H9 (cell line): ENCODE results near the gene CELF4. TPM values are rescaled to one million over a fixed set of nuclear protein-coding genes. Genes with fewer than 3 reads are reported as not detected.

Experiments used
- DNase-seq: peaks from one replicate; pipeline ENCODE4 v3.0.0-alpha.2; 2017
- H2AFZ ChIP-seq: one replicate; pipeline ENCODE4 v1.6.1; 2013; ENCODE audit warnings: mild to moderate bottlenecking, low read length, control low read depth, moderate library complexity
- H2AK5ac ChIP-seq: 2 replicates; pipeline ENCODE4 v1.6.1; 2013; ENCODE audit warnings: low read length, control low read depth, mixed read lengths; ENCODE audit not compliant: insufficient read length
- H2BK120ac ChIP-seq: one replicate; pipeline ENCODE4 v1.6.1; 2013; ENCODE audit warnings: low read depth, mild to moderate bottlenecking, low read length, control low read depth, inconsistent platforms; ENCODE audit not compliant: poor library complexity, severe bottlenecking
- H2BK12ac ChIP-seq: 2 replicates; pipeline ENCODE4 v1.6.1; 2013; ENCODE audit warnings: low read length, control low read depth, mixed read lengths, low read depth; ENCODE audit not compliant: insufficient read length
- H2BK15ac ChIP-seq: 2 replicates; pipeline ENCODE4 v1.6.1; 2013; ENCODE audit warnings: low read depth, low read length, control low read depth
- H2BK20ac ChIP-seq: one replicate; pipeline ENCODE4 v1.6.1; 2013; ENCODE audit warnings: low read depth, mild to moderate bottlenecking, low read length, control low read depth, inconsistent platforms; ENCODE audit not compliant: poor library complexity, severe bottlenecking
- H2BK5ac ChIP-seq: 2 replicates; pipeline ENCODE4 v1.6.1; 2013; ENCODE audit warnings: low read length, control low read depth, mixed read lengths; ENCODE audit not compliant: insufficient read length
- H3K14ac ChIP-seq: 2 replicates; pipeline ENCODE4 v1.6.1; 2013; ENCODE audit warnings: low read length, control low read depth; ENCODE audit not compliant: insufficient read depth
- H3K18ac ChIP-seq: 2 replicates; pipeline ENCODE4 v1.6.1; 2013; ENCODE audit warnings: low read depth, mild to moderate bottlenecking, mixed read lengths, low read length, control low read depth; ENCODE audit not compliant: insufficient read length
- H3K23ac ChIP-seq: 2 replicates; pipeline ENCODE4 v1.6.1; 2013; ENCODE audit warnings: low read length, control low read depth, mixed read lengths, low read depth; ENCODE audit not compliant: insufficient read length
- H3K23me2 ChIP-seq: 2 replicates; pipeline ENCODE4 v1.6.1; 2013; ENCODE audit warnings: low read depth, mild to moderate bottlenecking, mixed read lengths, low read length, control low read depth; ENCODE audit not compliant: insufficient read length, poor library complexity, severe bottlenecking
- H3K27ac ChIP-seq: 2 replicates; pipeline ENCODE4 v1.5.1; 2013; ENCODE audit warnings: low read length, control low read depth, mixed read lengths, low read depth; ENCODE audit not compliant: insufficient read length
- H3K27me3 ChIP-seq: 2 replicates; pipeline ENCODE4 v1.6.1; 2013; ENCODE audit warnings: low read length, control low read depth, inconsistent platforms; ENCODE audit not compliant: insufficient read depth
- H3K4ac ChIP-seq: 2 replicates; pipeline ENCODE4 v1.6.1; 2013; ENCODE audit warnings: low read depth, mild to moderate bottlenecking, control low read depth, inconsistent platforms, low read length, moderate library complexity
- H3K4me1 ChIP-seq: 2 replicates; pipeline ENCODE4 v1.6.1; 2013; ENCODE audit warnings: low read length, control low read depth, inconsistent platforms; ENCODE audit not compliant: insufficient read depth
- H3K4me2 ChIP-seq: 2 replicates; pipeline ENCODE4 v1.6.1; 2013; ENCODE audit warnings: low read length, control low read depth, mixed read lengths; ENCODE audit not compliant: insufficient read length, insufficient read depth
- H3K56ac ChIP-seq: 2 replicates; pipeline ENCODE4 v1.6.1; 2013; ENCODE audit warnings: low read depth, mild to moderate bottlenecking, mixed read lengths, low read length, control low read depth; ENCODE audit not compliant: insufficient read length
- H3K79me1 ChIP-seq: 2 replicates; pipeline ENCODE4 v1.6.1; 2013; ENCODE audit warnings: low read depth, mild to moderate bottlenecking, moderate library complexity, low read length, control low read depth, inconsistent platforms; ENCODE audit not compliant: insufficient read depth, poor library complexity, severe bottlenecking
- H3K79me2 ChIP-seq: 2 replicates; pipeline ENCODE4 v1.6.1; 2013; ENCODE audit warnings: low read length, control low read depth, inconsistent platforms; ENCODE audit not compliant: insufficient read depth
- H3K9ac ChIP-seq: 2 replicates; pipeline ENCODE4 v1.6.1; 2013; ENCODE audit warnings: low read length, control low read depth, mixed read lengths; ENCODE audit not compliant: insufficient read length; ENCODE audit errors: extremely low read depth
- H3K9me3 ChIP-seq: one replicate; pipeline ENCODE4 v1.6.1; 2013; ENCODE audit warnings: low read depth, low read length, inconsistent platforms; ENCODE audit not compliant: control insufficient read depth
- H3T11ph ChIP-seq: one replicate; pipeline ENCODE4 v1.6.1; 2013; ENCODE audit warnings: mild to moderate bottlenecking, low read length, control low read depth, inconsistent platforms
- H4K20me1 ChIP-seq: one replicate; pipeline ENCODE4 v1.6.1; 2013; ENCODE audit not compliant: control insufficient read depth, insufficient read length, insufficient read depth
- H4K5ac ChIP-seq: 2 replicates; pipeline ENCODE4 v1.6.1; 2013; ENCODE audit warnings: low read depth, mild to moderate bottlenecking, mixed read lengths, low read length, control low read depth; ENCODE audit not compliant: insufficient read length
- H4K8ac ChIP-seq: replicated peaks from 2 replicates; pipeline ENCODE4 v1.6.1; 2013; ENCODE audit warnings: low read length, control low read depth, mixed read lengths, low read depth; ENCODE audit not compliant: insufficient read length
- H4K91ac ChIP-seq: 2 replicates; pipeline ENCODE4 v1.6.1; 2013; ENCODE audit warnings: low read depth, mild to moderate bottlenecking, moderate library complexity, mixed read lengths, low read length, control low read depth; ENCODE audit not compliant: insufficient read length
- H3K27ac Mint-ChIP-seq, 3 experiments: 2 replicates in 2 of 3; 3 replicates in 1 of 3; pipeline ENCODE4 v1.8.0; 2020 to 2021; ENCODE audit warnings: mixed read lengths in 3 of 3, mild to moderate bottlenecking in 1 of 3, moderate library complexity in 1 of 3
- H3K27me3 Mint-ChIP-seq: 2 replicates; pipeline ENCODE4 v1.8.0; 2021; ENCODE audit warnings: low read depth, mild to moderate bottlenecking, moderate library complexity, mixed read lengths
- H3K36me3 Mint-ChIP-seq, 3 experiments: 2 replicates in 2 of 3; 3 replicates in 1 of 3; pipeline ENCODE4 v1.8.0; 2020 to 2021; ENCODE audit warnings: low read depth in 3 of 3, mixed read lengths in 3 of 3; ENCODE audit not compliant: insufficient read depth in 1 of 3
- H3K4me1 Mint-ChIP-seq, 2 experiments: 2 replicates each; pipeline ENCODE4 v1.8.0; 2020; ENCODE audit warnings: mixed read lengths in 2 of 2
- H3K4me3 Mint-ChIP-seq, 2 experiments: 2 replicates in 1 of 2; 3 replicates in 1 of 2; pipeline ENCODE4 v1.8.0; 2020 to 2021; ENCODE audit warnings: mild to moderate bottlenecking in 2 of 2, mixed read lengths in 2 of 2, moderate library complexity in 1 of 2
- H3K9me3 Mint-ChIP-seq, 2 experiments: 2 replicates in 1 of 2; 3 replicates in 1 of 2; pipeline ENCODE4 v1.8.0; 2020; ENCODE audit warnings: mild to moderate bottlenecking in 2 of 2, mixed read lengths in 2 of 2, moderate library complexity in 1 of 2
- CTCF ChIP-seq: fragments of 200-600 bp; sonication (generic); conservative IDR thresholded peaks from 3 replicates; pipeline ENCODE4 v1.8.0; 2021; ENCODE audit warnings: antibody characterized with exemption, mild to moderate bottlenecking
- WGBS: extraction: QIAGEN DNeasy Blood & Tissue Kit; methylation state at CpG from one replicate; pipeline ENCODE4 v1.1.7; 2013; ENCODE audit warnings: missing lambda C conversion rate, low lambda C conversion rate, mixed read lengths; ENCODE audit not compliant: insufficient read length; ENCODE audit errors: extremely low coverage; 5-methylcytosine and 5-hydroxymethylcytosine counted together
- total RNA-seq: library from RNA; stranded (reverse); gene quantifications from 2 replicates; pipeline ENCODE4 v1.2.1, GENCODE V29; 2021

Gene CELF4
- total RNA-seq, 1 experiment from 2014 or later: 1.1 TPM

DNA sequence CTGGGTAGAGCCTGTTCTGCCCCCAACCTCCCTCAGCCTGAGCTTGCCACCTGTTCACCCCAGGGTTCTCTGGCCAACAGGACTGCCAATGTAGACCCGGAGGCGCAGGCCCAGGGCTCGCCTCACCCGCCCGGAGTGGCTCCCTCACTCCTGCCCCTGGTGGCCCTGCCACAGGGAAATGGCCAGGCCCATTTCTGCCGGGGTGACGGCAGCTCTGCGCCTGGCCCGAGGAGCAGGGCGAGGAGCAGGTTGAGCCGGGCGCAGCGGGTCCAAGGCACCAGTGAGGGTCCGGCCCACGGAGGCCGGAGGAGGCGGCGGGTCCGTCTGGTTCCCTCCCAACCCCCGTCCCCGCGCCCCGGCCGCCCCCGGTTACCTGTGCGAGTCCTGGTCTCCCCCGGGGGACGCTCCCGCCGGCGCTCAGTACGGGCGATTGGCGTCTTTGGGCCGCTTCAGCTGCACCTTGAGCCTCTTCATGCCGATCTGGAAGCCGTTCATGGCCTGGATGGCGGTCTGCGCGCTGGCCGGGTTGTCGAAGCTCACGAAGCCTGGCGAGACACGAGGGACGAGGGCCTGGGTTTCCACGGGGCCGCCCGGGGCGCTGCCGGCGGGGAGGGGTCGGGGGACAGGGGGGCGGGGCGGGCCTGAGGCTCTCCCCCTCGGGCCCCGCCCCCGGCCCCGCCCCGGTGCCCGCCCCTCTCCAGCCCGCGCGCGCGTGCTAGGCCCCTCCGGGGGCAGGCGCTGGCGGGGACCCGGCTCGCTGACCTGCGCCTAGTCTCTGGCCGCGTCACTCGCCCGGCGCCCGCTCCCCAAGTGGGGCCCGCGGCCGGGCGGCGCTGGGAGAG lies 312.0 kb downstream of the CELF4 start:
- Histone ChIP-seq H4K91ac (no peak overlapping the region), H3T11ph (no peak overlapping the region), H3K27me3 (peaks cover 12% of the 10 kb centered on the region), H3K9ac (no peak overlapping the region), H2AFZ (no peak overlapping the region), H2BK5ac (no peak overlapping the region), H2BK15ac (no peak overlapping the region), H2BK12ac (no peak overlapping the region), H3K79me2 (no peaks in the 10 kb centered on the region), H4K20me1 (no peaks in the 10 kb centered on the region), H3K4ac (no peak overlapping the region), H4K8ac (no peak overlapping the region), H3K14ac (0 out of 2 replicates have a peak overlapping the region, but pooled peaks have one; percentile 66), H3K4me1 (peaks cover 5% of the 10 kb centered on the region; the same call in 1 of the 2 replicates), H3K79me1 (no peaks in the 10 kb centered on the region), H3K27ac (no peak overlapping the region), H4K5ac (no peak overlapping the region), H3K4me2 (peak overlapping the region; percentile 63), H3K56ac (no peak overlapping the region), H2AK5ac (no peak overlapping the region), H3K23me2 (peaks cover 7% of the 10 kb centered on the region), H3K18ac (no peak overlapping the region), H3K9me3 (no peaks in the 10 kb centered on the region), H2BK20ac (no peak overlapping the region), H3K23ac (no peak overlapping the region), H2BK120ac (no peak overlapping the region)
- TF ChIP-seq CTCF: peak; percentile 49; the same call in 2 of the 3 replicates
- H3K9me3 Mint-ChIP-seq: 0 out of 5 replicates have a peak, but pooled peaks cover 0 to under 1% of the 10 kb centered on the region in 2 experiments
- peaks cover 17 to 25% of the 10 kb centered on the region in 2 experiments for H3K4me1 Mint-ChIP-seq
- DNase-seq: peak; percentile 72
- peak overlapping the region; percentile 70 to 84 for H3K4me3 Mint-ChIP-seq
- H3K27ac Mint-ChIP-seq: no peak overlapping the region
- no CpG with 5 or more reads among the region's 83 CpGs for WGBS
- H3K27me3 Mint-ChIP-seq: peaks cover 63% of the 10 kb centered on the region
- H3K36me3 Mint-ChIP-seq: peaks cover 0 to 2% (median 0%) of the 10 kb centered on the region in 3 experiments; a peak in 1 of 7 replicates
